ENCODE measurements around the gene ZNF414. TPM values are rescaled to one million over a fixed set of nuclear protein-coding genes. Genes with fewer than 3 reads are reported as not detected.

ZNF414 gene
- total and polyA plus RNA-seq, 9 of the 15 experiments (the other 6 are each of a cell fraction or from before 2014, with no cell fraction given), result 0.03 to 27.2 (median 2.2) TPM; not detected in 2

GRCh38 chr19:8517551-8518442 lies 3.8 kb upstream of the ZNF414 start:
- H3K4me3 ChIP-seq, result no peak overlapping the region
- no peaks in the 10 kb centered on the region for H4K20me1 ChIP-seq (replicated peaks; ENCODE audit: control insufficient read depth, insufficient read depth, low read length)
- H3K27ac ChIP-seq (ENCODE audit: extremely low read depth, low read depth, low read length), result no peak overlapping the region
- no peaks in the 10 kb centered on the region for H3K36me3 ChIP-seq (ENCODE audit: control insufficient read depth, insufficient read depth, low read length)
- H3K9ac ChIP-seq (ENCODE audit: insufficient read depth in 1 of 2, low read depth in 2 of 2, low read length in 2 of 2), result no peak overlapping the region
- intact Hi-C loops (cut with micrococcal nuclease) (no loop called here), in situ Hi-C loops (cut with MboI) (no loop called here)
- CTCF ChIA-PET (ENCODE audit: low intra/inter-chr PET ratio), result no interaction called here
- DNase-seq (ENCODE audit: extremely low read depth in 1 of 4, low spot score in 3 of 4) (no peak), FAIRE-seq (no peak), ATAC-seq (no peak)
- no peaks in the 10 kb centered on the region for H3K9me1 ChIP-seq (ENCODE audit: control insufficient read depth, insufficient read depth, low read length)
- POLR2A ChIA-PET, result interaction anchor here (1.8 kb wide), 1 partner anchor 20 kb away, joined by 5 read pairs; no protein-coding TSS in a partner anchor
- no TSS peak for BruUV-seq (replicated peaks)
- no peaks in the 10 kb centered on the region for H3K27me3 ChIP-seq (ENCODE audit: control insufficient read depth in 2 of 2, insufficient read depth in 2 of 2, low read length in 2 of 2)
- no peaks in the 10 kb centered on the region for H3K9me3 ChIP-seq (replicated peaks; ENCODE audit: control insufficient read depth, insufficient read depth, low read depth, low read length)
- no peak overlapping the region for H2AFZ ChIP-seq (ENCODE audit: low read depth, low read length)
- 0 out of 3 replicates have a peak, but pooled peaks cover under 1% of the 10 kb centered on the region for H3K79me2 ChIP-seq (ENCODE audit: control insufficient read depth, insufficient read depth, low read length)
- 9% methylated on average over 9 of the region's 10 CpGs for WGBS (ENCODE audit: insufficient coverage, low coverage, missing lambda C conversion rate)
- H3K4me2 ChIP-seq (ENCODE audit: insufficient read depth, low read length), result no peak overlapping the region
- H3K4me1 ChIP-seq (replicated peaks in 1 of 2; ENCODE audit: control insufficient read depth in 2 of 2, insufficient read depth in 2 of 2, low read length in 2 of 2), result peaks cover 23 to 36% of the 10 kb centered on the region in 2 experiments
- TF ChIP-seq SRF (CRISPR knock-in tag; IDR thresholded peaks at IDR 0.05) (no peak), SMAD4 (CRISPR knock-in tag; conservative IDR thresholded peaks at IDR 0.05) (peak; percentile 65), CUX1 (CRISPR knock-in tag; IDR thresholded peaks at IDR 0.05) (no peak), SMARCA5 (IDR thresholded peaks at IDR 0.05) (no peak), CTBP1 (IDR thresholded peaks at IDR 0.05; ENCODE audit: borderline replicate concordance) (peak; percentile 71), VEZF1 (CRISPR knock-in tag; IDR thresholded peaks at IDR 0.05) (peak; percentile 63), RCOR1 (IDR thresholded peaks at IDR 0.05; ENCODE audit: borderline replicate concordance in 1 of 2, low read depth in 2 of 2, low read length in 2 of 2) (peak in 1 of 2 experiments; percentile 87; a peak in 2 of 4 replicates), ELK1 (CRISPR knock-in tag; IDR thresholded peaks at IDR 0.05) (no peak), NFRKB (IDR thresholded peaks at IDR 0.05; ENCODE audit: low read depth) (no peak), CCNT2 (IDR thresholded peaks at IDR 0.05; ENCODE audit: borderline replicate concordance, extremely low read depth, insufficient read length, low read depth, low read length) (peak; percentile 17), ZNF121 (CRISPR knock-in tag; conservative IDR thresholded peaks at IDR 0.05) (peak; percentile 91)

All from K562 (cell line).